ENCODE measurements around the gene RNF6.

DNA sequence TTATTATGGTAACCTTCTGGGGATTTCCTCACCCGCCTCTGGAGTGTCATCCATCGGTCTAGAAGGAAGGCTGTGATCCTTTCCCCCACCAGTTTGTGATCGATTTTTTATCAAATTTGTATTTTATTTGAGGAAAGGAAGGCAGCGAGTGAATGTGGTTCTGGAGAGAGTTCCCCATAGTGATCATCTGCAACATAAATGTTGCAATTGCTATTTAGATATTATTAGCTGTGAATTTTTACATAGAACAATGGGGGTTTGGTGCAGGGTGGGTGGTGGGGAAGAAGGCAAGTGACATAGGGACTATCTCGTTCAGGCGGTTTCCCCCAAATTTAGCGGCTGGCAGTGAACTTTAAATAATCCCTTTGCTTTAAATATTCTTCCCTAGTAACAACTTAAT is 33.0 kb upstream of the RNF6 start:
- TF ChIP-seq POLR2A (IDR thresholded peaks at IDR 0.05), result no peak
- TF ChIP-seq, protein P1, sequence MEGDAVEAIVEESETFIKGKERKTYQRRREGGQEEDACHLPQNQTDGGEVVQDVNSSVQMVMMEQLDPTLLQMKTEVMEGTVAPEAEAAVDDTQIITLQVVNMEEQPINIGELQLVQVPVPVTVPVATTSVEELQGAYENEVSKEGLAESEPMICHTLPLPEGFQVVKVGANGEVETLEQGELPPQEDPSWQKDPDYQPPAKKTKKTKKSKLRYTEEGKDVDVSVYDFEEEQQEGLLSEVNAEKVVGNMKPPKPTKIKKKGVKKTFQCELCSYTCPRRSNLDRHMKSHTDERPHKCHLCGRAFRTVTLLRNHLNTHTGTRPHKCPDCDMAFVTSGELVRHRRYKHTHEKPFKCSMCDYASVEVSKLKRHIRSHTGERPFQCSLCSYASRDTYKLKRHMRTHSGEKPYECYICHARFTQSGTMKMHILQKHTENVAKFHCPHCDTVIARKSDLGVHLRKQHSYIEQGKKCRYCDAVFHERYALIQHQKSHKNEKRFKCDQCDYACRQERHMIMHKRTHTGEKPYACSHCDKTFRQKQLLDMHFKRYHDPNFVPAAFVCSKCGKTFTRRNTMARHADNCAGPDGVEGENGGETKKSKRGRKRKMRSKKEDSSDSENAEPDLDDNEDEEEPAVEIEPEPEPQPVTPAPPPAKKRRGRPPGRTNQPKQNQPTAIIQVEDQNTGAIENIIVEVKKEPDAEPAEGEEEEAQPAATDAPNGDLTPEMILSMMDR (IDR thresholded peaks at IDR 0.05), result no peak
- TF ChIP-seq EP300 (IDR thresholded peaks at IDR 0.05), result no peak

All from gastroesophageal sphincter (tissue), 3 donors.